ENCODE data around the gene ELF1.

DNA sequence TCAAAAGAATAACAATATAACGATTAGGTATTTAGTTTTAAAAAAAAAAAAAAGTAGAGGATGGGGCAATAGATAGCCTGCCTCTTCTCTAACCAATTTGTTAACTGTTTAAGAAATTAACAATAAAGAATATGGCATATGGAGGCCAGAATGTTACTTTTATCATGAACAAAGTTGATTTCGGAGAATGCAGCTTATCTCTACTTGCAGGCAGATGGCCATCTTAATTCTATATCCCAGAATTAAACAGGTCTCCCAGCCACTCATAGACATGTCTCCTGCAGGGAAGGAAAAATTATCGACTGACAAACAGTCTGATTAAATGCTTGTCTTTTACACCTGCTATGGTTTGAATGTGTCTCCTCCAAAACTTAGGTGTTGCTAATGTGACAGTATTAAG is 133.1 kb downstream of the ELF1 start:
- TF ChIP-seq EZH2 (IDR thresholded peaks at IDR 0.05; ENCODE audit: borderline replicate concordance, low read length) = no peak
- TF ChIP-seq, protein P1, sequence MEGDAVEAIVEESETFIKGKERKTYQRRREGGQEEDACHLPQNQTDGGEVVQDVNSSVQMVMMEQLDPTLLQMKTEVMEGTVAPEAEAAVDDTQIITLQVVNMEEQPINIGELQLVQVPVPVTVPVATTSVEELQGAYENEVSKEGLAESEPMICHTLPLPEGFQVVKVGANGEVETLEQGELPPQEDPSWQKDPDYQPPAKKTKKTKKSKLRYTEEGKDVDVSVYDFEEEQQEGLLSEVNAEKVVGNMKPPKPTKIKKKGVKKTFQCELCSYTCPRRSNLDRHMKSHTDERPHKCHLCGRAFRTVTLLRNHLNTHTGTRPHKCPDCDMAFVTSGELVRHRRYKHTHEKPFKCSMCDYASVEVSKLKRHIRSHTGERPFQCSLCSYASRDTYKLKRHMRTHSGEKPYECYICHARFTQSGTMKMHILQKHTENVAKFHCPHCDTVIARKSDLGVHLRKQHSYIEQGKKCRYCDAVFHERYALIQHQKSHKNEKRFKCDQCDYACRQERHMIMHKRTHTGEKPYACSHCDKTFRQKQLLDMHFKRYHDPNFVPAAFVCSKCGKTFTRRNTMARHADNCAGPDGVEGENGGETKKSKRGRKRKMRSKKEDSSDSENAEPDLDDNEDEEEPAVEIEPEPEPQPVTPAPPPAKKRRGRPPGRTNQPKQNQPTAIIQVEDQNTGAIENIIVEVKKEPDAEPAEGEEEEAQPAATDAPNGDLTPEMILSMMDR (conservative IDR thresholded peaks at IDR 0.05 in 1 of 2, IDR thresholded peaks at IDR 0.05 in 1 of 2; ENCODE audit: extremely low read depth in 1 of 2, insufficient read depth in 1 of 2, low read depth in 1 of 2, low read length in 2 of 2) = no peak
